AG09319 (cell line): Measurements from ENCODE around the gene LILRB3.
A peak's percentile ranks its signal among the peaks of the same experiment; 100 is the strongest.

Experiments
- DNase-seq: peaks from one replicate; pipeline ENCODE4 v3.0.0-alpha.2; 2010; ENCODE audit warnings: low read depth; ENCODE audit errors: extremely low read depth
- TF ChIP-seq, protein P1 (sequence below): IDR thresholded peaks from 2 replicates; pipeline ENCODE4 v1.5.1; 2011; ENCODE audit warnings: low read depth, mild to moderate bottlenecking, inconsistent platforms, low read length, moderate library complexity

The LILRB3 gene

DNA sequence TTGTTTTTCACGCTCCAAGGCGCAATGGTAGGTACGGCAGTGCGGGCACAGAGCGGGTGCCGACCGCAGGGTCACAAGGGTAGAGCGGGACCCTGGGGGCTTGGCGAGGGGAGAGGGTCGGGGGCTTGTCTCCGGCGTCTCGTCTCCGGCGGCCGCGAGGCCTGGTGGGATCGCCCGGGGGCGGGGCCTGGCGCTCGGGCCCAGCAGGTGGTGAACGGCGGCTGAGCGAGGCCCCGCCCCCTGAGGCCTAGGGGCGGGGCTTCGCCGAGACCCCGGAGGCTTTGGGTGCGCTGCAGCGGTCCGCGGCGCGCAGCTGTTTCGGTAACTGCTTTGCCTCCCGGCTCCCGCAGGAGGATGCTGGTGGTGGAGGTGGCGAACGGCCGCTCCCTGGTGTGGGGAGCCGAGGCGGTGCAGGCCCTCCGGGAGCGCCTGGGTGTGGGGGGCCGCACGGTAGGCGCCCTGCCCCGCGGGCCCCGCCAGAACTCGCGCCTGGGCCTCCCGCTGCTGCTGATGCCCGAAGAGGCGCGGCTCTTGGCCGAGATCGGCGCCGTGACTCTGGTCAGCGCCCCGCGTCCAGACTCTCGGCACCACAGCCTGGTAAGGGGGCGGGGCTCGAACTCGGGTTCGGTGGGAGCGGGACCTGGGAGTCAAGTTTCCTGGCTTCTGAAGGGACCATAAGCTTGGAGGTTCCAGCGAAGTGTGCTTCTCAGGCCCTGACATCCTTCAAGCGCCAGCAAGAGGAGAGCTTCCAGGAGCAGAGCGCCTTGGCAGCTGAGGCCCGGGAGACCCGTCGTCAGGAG lies 31.6 kb downstream of the LILRB3 start, which contains the start of gene TSEN34:
Gene TSEN34 (plus strand): TSS at position 298 of the 800 bp plus-strand sequence. CDS start 57 bp downstream, at position 355.
- DNase-seq: peak; percentile 42
- TF ChIP-seq, protein P1, sequence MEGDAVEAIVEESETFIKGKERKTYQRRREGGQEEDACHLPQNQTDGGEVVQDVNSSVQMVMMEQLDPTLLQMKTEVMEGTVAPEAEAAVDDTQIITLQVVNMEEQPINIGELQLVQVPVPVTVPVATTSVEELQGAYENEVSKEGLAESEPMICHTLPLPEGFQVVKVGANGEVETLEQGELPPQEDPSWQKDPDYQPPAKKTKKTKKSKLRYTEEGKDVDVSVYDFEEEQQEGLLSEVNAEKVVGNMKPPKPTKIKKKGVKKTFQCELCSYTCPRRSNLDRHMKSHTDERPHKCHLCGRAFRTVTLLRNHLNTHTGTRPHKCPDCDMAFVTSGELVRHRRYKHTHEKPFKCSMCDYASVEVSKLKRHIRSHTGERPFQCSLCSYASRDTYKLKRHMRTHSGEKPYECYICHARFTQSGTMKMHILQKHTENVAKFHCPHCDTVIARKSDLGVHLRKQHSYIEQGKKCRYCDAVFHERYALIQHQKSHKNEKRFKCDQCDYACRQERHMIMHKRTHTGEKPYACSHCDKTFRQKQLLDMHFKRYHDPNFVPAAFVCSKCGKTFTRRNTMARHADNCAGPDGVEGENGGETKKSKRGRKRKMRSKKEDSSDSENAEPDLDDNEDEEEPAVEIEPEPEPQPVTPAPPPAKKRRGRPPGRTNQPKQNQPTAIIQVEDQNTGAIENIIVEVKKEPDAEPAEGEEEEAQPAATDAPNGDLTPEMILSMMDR: no peak

DNA sequence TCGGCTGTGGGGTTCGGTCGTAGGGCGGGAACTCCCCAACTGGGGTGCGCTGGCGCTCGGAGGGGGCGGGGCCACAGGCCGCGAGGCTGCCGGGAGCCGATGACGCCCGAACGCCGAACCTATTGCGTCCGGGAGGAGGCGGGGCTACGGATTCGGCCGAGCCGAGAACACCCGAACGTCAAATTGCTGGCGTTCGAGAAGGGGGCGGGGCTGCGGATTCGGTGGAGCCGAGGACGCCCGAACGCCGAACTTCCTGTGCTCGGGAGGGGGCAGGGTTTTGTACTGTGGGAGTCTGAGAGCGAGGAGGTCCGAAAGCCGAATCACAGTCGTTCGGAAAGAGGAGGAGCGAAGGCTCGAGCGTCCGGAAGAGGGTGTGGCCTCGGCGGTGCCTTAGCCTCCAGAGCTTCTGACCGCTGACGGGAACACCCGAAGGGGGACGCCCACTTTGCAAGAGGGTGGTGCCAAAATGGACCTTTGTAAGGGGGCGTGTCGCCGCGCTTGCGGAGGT lies 32.2 kb downstream of the LILRB3 start:
- DNase-seq: peak; percentile 99
- TF ChIP-seq, protein P1: no peak

DNA sequence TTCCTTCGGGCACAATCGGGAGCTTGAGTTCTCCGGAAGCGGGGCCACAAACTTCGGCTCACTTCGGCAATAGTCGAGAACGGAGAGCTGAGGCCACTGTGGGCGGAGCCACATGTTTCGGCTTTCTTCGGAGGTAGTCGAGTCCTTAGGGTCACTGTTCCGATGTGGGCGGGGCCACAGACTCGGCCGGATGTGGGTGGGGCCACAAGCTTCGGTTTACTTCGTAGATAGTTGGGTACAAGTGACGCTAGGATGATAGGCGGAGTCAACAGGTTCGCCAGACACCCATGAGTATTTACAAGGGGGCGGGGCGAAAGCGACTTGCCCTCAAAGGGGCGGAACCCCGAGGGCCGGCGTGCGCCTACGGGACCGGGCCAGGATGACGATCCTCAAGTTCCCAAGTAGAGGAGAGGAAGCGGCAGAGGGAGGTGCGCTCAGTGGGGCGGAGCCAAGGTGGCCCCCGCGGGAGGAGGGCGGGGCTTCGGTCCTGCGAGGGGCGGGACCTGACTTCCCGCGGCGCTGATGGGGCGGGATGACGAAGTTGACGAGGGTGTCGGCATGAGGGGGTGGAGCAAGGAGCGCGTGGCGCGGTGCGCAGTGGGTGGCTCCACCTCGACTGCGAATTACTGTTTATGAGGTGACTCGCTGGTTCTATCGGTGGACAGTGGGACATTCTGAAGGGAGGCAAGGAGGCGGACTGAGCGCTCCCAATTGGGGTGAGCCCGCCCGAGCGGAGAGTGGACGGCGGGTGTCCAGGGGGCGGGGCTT lies 32.9 kb downstream of the LILRB3 start:
- DNase-seq: peak; percentile 100
- TF ChIP-seq, protein P1: no peak

GRCh38 chr19:54189145-54189734 lies 33.6 kb downstream of the LILRB3 start, which contains the start of gene MBOAT7:
TSS of gene MBOAT7 (minus strand) at chr19:54189580. CDS start at chr19:54188508, 1,072 bp downstream.
- TF ChIP-seq, protein P1: no peak; the same call in none of the 2 replicates
- no peak for DNase-seq

GRCh38 chr19:54188215-54188871 lies 34.5 kb downstream of the LILRB3 start:
- TF ChIP-seq, protein P1: no peak
- DNase-seq: no peak

DNA sequence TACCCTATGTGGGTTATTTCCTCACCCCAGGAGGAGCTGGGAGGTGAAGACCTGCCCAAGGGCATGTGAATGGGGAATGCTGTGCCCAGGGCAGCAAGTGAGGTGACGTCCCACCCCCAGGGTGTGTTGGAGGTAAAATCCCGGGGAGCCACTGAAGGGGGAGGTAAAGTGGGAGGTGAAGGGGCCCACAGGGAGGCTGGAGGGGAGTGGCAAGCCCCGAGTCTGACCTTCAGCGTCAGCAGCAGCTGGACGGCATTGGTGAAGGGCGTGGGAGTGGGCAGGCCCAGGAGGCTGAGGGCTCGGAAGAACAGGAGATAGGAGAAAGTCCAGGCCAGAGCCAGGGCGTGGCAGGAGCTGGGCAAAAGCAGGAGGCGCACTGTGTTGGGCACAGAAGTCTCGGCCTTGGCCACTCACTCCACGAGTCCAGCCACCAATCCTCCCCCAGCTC lies 35.8 kb downstream of the LILRB3 start:
- DNase-seq: no peak
- TF ChIP-seq, protein P1: no peak
